Measurements from ENCODE around the gene FAM234B. TPM values are rescaled to one million over a fixed set of nuclear protein-coding genes. Genes with fewer than 3 reads are reported as not detected.
A peak's percentile ranks its signal among the peaks of the same experiment; 100 is the strongest.

FAM234B gene
- polyA plus RNA-seq, 6 donors from 2014 or later: 2.0 to 8.9 (median 6.2) TPM

- Mint-ChIP-seq H3K9me3 (peaks cover 0 to 2% (median 0%) of the 10 kb centered on the region in 7 donors), H3K36me3 (peaks cover 0 to 8% of the 10 kb centered on the region in 2 donors), H3K4me3 (no peak overlapping the region), H3K27ac (no peak overlapping the region), H3K27me3 (no peaks in the 10 kb centered on the region), H3K4me1 (peaks cover 30 to 42% (median 39%) of the 10 kb centered on the region in 3 donors)
- DNase-seq (no peak), ATAC-seq (ENCODE audit: low read depth in 2 of 2) (no peak)
Measured at GRCh38 chr12:13093848-13094220, 49.7 kb downstream of the FAM234B start.

GRCh38 chr12:13094367-13094766, 50.2 kb downstream of the FAM234B start:
- H3K27me3 Mint-ChIP-seq: no peaks in the 10 kb centered on the region
- peaks cover 36 to 42% (median 39%) of the 10 kb centered on the region in 3 donors for H3K4me1 Mint-ChIP-seq
- DNase-seq: no peak
- H3K9me3 Mint-ChIP-seq: peaks cover 0 to 2% (median 0%) of the 10 kb centered on the region in 7 donors
- H3K4me3 Mint-ChIP-seq: no peak overlapping the region
- H3K27ac Mint-ChIP-seq: no peak overlapping the region
- peaks cover 0 to 8% of the 10 kb centered on the region in 2 donors for H3K36me3 Mint-ChIP-seq
- no peak for ATAC-seq (ENCODE audit: low read depth in 2 of 2)

GRCh38 chr12:13095266-13095995, 51.2 kb downstream of the FAM234B start:
- peak overlapping the region in 1 of 6 donors; percentile 66 for H3K27ac Mint-ChIP-seq

GRCh38 chr12:13097491-13098011, 53.4 kb downstream of the FAM234B start:
- peak; percentile 40 for DNase-seq
- no peaks in the 10 kb centered on the region for H3K27me3 Mint-ChIP-seq
- peak overlapping the region; percentile 70 to 97 (median 85) for H3K4me3 Mint-ChIP-seq
- peaks cover 52 to 58% (median 56%) of the 10 kb centered on the region in 3 donors for H3K4me1 Mint-ChIP-seq
- H3K27ac Mint-ChIP-seq: peak overlapping the region; percentile 95 to 100 (median 99)
- H3K36me3 Mint-ChIP-seq: peaks cover 0 to 8% of the 10 kb centered on the region in 2 donors
- no peak for ATAC-seq (ENCODE audit: low read depth in 2 of 2)
- H3K9me3 Mint-ChIP-seq: peaks cover 0 to 2% (median 0%) of the 10 kb centered on the region in 7 donors

More at GRCh38 chr12:13095266-13095995, 51.2 kb downstream of the FAM234B start:
- peaks cover 39 to 42% (median 40%) of the 10 kb centered on the region in 3 donors for H3K4me1 Mint-ChIP-seq
- peak overlapping the region in 1 of 8 donors; percentile 15 for H3K4me3 Mint-ChIP-seq
- DNase-seq (no peak), ATAC-seq (ENCODE audit: low read depth in 2 of 2) (no peak)
- peaks cover 0 to 2% (median 0%) of the 10 kb centered on the region in 7 donors for H3K9me3 Mint-ChIP-seq
- H3K36me3 Mint-ChIP-seq: peaks cover 0 to 8% of the 10 kb centered on the region in 2 donors
- H3K27me3 Mint-ChIP-seq: no peaks in the 10 kb centered on the region

GRCh38 chr12:13099066-13099843, 55.1 kb downstream of the FAM234B start:
- H3K27ac Mint-ChIP-seq: peak overlapping the region; percentile 95 to 100 (median 99)
- peak overlapping the region; percentile 64 to 94 (median 88) for H3K4me3 Mint-ChIP-seq
- H3K4me1 Mint-ChIP-seq: peaks cover 64 to 69% (median 65%) of the 10 kb centered on the region in 3 donors
- ATAC-seq (ENCODE audit: low read depth in 2 of 2): peak; percentile 2 to 7
- peak; percentile 80 for DNase-seq
- peaks cover 0 to 8% of the 10 kb centered on the region in 2 donors for H3K36me3 Mint-ChIP-seq
- H3K27me3 Mint-ChIP-seq: no peaks in the 10 kb centered on the region
- peaks cover 0 to 2% (median 0%) of the 10 kb centered on the region in 7 donors for H3K9me3 Mint-ChIP-seq

GRCh38 chr12:13099844-13100604, 55.8 kb downstream of the FAM234B start:
- Mint-ChIP-seq H3K36me3 (peaks cover 0 to 8% of the 10 kb centered on the region in 2 donors), H3K27me3 (no peaks in the 10 kb centered on the region), H3K9me3 (peaks cover 0 to 2% (median 0%) of the 10 kb centered on the region in 7 donors), H3K4me3 (peak overlapping the region; percentile 35 to 94 (median 88)), H3K27ac (peak overlapping the region; percentile 95 to 100 (median 99)), H3K4me1 (peaks cover 65 to 69% (median 68%) of the 10 kb centered on the region in 3 donors)
- DNase-seq (peak; percentile 40), ATAC-seq (ENCODE audit: low read depth in 2 of 2) (no peak)

GRCh38 chr12:13100605-13100881, 56.4 kb downstream of the FAM234B start:
- no peak for ATAC-seq (ENCODE audit: low read depth in 2 of 2)
- Mint-ChIP-seq H3K36me3 (peaks cover 0 to 8% of the 10 kb centered on the region in 2 donors), H3K4me3 (peak overlapping the region; percentile 80 to 94 (median 92)), H3K27me3 (no peaks in the 10 kb centered on the region), H3K9me3 (peaks cover 0 to 2% (median 0%) of the 10 kb centered on the region in 7 donors), H3K4me1 (peaks cover 65 to 69% (median 68%) of the 10 kb centered on the region in 3 donors), H3K27ac (peak overlapping the region; percentile 95 to 100 (median 99))
- DNase-seq: no peak

GRCh38 chr12:13100882-13101769, 56.9 kb downstream of the FAM234B start:
- DNase-seq (peak; percentile 99), ATAC-seq (ENCODE audit: low read depth in 2 of 2) (peak; percentile 76 to 79)
- peak overlapping the region; percentile 97 to 100 (median 99) for H3K27ac Mint-ChIP-seq
- H3K36me3 Mint-ChIP-seq: peaks cover 0 to 8% of the 10 kb centered on the region in 2 donors
- H3K4me3 Mint-ChIP-seq: peak overlapping the region; percentile 80 to 94 (median 92)
- H3K4me1 Mint-ChIP-seq: peaks cover 65 to 69% (median 68%) of the 10 kb centered on the region in 3 donors
- no peaks in the 10 kb centered on the region for H3K27me3 Mint-ChIP-seq
- H3K9me3 Mint-ChIP-seq: peaks cover 0 to 2% (median 0%) of the 10 kb centered on the region in 7 donors

GRCh38 chr12:13101821-13102375, 57.7 kb downstream of the FAM234B start:
- H3K27me3 Mint-ChIP-seq: no peaks in the 10 kb centered on the region
- DNase-seq (peak; percentile 41), ATAC-seq (ENCODE audit: low read depth in 2 of 2) (peak; percentile 13 to 18)
- peak overlapping the region; percentile 97 to 100 (median 99) for H3K27ac Mint-ChIP-seq
- peaks cover 0 to 2% (median 0%) of the 10 kb centered on the region in 7 donors for H3K9me3 Mint-ChIP-seq
- peak overlapping the region; percentile 80 to 94 (median 90) for H3K4me3 Mint-ChIP-seq
- H3K4me1 Mint-ChIP-seq: peaks cover 64 to 68% (median 66%) of the 10 kb centered on the region in 3 donors
- peaks cover 0 to 5% of the 10 kb centered on the region in 2 donors for H3K36me3 Mint-ChIP-seq

GRCh38 chr12:13102461-13103195, 58.4 kb downstream of the FAM234B start:
- H3K27me3 Mint-ChIP-seq: no peaks in the 10 kb centered on the region
- peak; percentile 27 for DNase-seq

GRCh38 chr12:13103391-13104033, 59.3 kb downstream of the FAM234B start, which contains the start of gene GSG1:
GSG1 (minus strand) TSS chr12:13103667; CDS start chr12:13103512, 155 bp downstream.
- H3K27ac Mint-ChIP-seq: peak within 1 kb of the TSS; percentile 57 to 100 (median 98)
- no peak for DNase-seq
- no peaks in the 10 kb centered on the region for H3K9me3 Mint-ChIP-seq
- H3K27me3 Mint-ChIP-seq: no peaks in the 10 kb centered on the region
- ATAC-seq (ENCODE audit: low read depth in 2 of 2): no peak
- peak within 1 kb of the TSS in 7 of 8 donors; percentile 44 to 94 (median 84) for H3K4me3 Mint-ChIP-seq
- peaks cover 48 to 52% (median 51%) of the 10 kb centered on the region in 3 donors for H3K4me1 Mint-ChIP-seq
- no peaks in the 10 kb centered on the region for H3K36me3 Mint-ChIP-seq

More at GRCh38 chr12:13102461-13103195, 58.4 kb downstream of the FAM234B start:
- H3K4me3 Mint-ChIP-seq: peak overlapping the region; percentile 76 to 94 (median 90)
- no peak for ATAC-seq (ENCODE audit: low read depth in 2 of 2)
- H3K27ac Mint-ChIP-seq: peak overlapping the region; percentile 97 to 100 (median 99)
- no peaks in the 10 kb centered on the region for H3K36me3 Mint-ChIP-seq
- H3K9me3 Mint-ChIP-seq: no peaks in the 10 kb centered on the region
- H3K4me1 Mint-ChIP-seq: peaks cover 57 to 60% (median 60%) of the 10 kb centered on the region in 3 donors
